Subcutaneous adipose tissue (tissue), 4 donors: Measurements from ENCODE around the gene COL9A3. TPM values are rescaled to one million over a fixed set of nuclear protein-coding genes. Genes with fewer than 3 reads are reported as not detected.

Experiments
- CTCF ChIP-seq: fragments of 450-650 bp; IDR thresholded peaks from one replicate; pipeline ENCODE4 v1.5.1; 2016; ENCODE audit warnings: low read depth, mild to moderate bottlenecking, control low read depth, antibody characterized with exemption, moderate library complexity
- total RNA-seq, 4 donors: library from RNA; depleted of rRNA; stranded (reverse); fragments of >200 nt; gene quantifications; one replicate each; pipeline ENCODE4 v1.1.0, GENCODE V29; 2016

Gene COL9A3
- total RNA-seq, 4 donors from 2014 or later = 0.22 to 1.3 TPM; not detected in 2

GRCh38 chr20:62771396-62772102 is 45.3 kb upstream of the COL9A3 start:
- no peak for TF ChIP-seq CTCF

DNA sequence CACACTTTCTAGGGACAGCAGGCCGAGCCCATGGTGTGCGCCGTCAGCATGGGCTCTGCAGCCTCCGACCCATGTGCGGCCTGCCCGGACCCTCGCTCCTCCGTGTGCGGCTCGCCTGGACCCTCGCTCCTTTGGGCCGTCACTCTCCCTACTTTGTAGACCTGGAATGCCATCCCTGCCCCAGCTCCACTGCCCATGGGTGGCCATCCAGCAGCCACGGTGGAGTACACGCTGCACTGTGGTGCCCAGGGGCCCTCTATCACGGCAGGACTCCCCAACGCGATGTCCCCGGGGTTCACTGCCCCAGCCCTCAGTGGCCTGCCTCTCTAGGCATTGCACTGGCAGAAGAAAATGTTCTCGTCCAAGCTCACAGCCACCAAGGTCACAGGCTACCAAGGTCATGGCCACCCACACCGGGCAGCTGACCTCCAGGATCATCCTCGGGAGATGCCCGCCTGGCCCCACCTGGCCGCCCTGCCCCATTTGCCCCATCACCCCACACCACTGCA is 44.7 kb upstream of the COL9A3 start:
- TF ChIP-seq CTCF = no peak

GRCh38 chr20:62772619-62772989 is 44.2 kb upstream of the COL9A3 start:
- no peak for TF ChIP-seq CTCF

DNA sequence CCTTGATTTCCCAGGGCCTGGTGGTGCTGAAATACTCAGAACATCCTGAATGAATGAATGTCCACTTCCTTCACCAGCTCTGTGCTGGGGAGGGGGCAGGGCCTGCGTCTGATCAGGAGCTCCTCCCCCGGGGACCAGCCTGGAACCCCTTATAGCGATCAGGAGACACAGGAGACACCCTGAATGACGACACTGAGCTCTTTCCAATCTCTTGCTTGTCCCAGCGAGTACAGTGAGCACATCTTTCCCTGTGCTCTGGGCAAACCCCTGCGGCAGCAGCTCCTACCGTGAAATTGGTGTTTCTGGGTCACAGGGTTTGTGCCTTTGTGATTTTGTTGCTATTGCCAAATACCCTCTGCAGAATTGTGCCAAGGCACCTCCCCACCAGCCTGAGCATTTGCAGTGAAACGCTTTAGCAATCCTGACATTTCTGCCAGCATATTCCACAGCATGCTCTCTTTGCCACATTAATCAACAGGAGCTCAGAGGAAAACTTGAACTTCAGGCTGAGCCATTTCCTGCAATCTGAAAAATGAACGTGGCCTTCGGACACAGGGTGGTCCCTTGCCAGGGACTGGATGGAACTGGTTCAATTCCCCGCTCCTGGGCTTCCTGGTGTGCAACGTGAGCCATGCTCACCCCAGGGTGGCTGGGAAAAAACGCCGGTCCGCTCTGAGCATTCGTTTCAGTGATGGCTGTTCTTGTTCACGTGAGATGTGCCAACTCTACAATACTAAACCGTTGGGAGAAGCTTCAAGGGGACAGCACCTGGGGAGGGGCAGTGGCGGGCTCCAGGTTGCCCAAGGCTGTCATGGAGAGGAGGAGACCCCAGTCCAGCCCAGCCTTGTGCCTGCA is 43.6 kb upstream of the COL9A3 start:
- TF ChIP-seq CTCF = no peak

DNA sequence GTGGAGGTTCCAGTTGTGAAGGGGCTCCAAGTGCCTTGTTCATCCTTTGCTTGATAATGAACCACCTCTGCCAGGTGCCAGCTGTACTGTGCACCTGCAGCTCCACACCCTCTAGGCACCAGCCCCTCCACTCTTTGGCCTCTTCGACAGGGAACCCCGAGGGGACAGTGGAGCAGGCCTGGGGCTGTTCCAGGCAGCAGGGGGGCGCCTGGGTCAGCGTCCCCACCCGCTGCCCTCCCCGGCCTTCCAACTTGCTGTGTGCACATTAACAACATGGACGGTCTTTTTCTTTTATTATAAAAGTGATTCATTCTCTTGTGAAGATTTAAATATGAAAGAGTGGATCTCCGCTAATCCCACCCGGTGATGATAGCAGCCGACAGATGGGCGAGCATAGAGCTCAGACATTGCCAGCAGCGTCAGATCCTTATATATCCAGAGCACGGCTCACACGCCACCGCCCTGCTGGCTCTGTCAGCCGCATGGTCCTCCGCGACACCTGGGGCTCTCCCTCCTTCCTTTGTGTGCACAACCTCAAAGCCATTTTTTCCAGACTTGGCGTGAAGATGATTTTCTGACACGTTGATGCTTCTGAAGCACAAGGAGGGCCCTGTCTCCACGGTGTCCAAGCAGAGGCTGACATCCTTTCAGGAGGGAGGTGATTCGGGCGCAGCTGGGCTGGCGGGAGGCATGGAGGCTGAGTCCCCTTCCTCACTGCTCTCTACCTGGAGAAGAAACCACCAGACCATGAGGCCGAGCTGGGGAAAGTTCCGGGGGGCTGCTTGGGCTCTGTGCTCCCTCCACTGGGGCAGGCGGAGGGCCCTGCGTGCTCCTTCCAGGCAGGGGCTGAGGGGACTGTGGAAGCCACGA is 42.8 kb upstream of the COL9A3 start:
- no peak for TF ChIP-seq CTCF

DNA sequence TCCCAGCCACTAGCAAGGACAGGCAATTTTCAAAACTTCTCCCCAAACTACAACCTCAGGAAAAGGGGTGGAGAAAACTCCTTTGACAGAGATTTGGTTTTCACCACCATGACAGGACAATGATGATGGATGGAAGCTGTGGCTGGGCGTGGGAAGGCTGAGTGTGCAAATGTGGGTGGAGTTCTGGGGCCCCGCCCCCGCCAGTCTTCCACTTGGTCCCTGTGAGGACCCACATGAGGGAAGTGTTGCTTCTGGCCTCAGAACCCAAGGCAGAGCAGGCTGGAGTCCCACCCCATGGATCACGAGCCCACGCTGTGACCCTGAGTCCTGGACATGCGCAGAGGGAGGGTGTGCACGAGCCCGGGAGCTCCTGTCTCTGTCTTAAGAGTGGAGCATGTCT is 42.1 kb upstream of the COL9A3 start:
- no peak for TF ChIP-seq CTCF
